Measurements from ENCODE around the gene SARS2. TPM values are rescaled to one million over a fixed set of nuclear protein-coding genes. Genes with fewer than 3 reads are reported as not detected.
"Not testable (repeated sequence)": the region's sequence is repeated elsewhere in the genome, so short reads cannot be mapped to it uniquely, and the experiment has no call there.

SARS2 gene
- total RNA-seq, 2 experiments from 2014 or later, result 35.6 to 40.7 TPM

DNA sequence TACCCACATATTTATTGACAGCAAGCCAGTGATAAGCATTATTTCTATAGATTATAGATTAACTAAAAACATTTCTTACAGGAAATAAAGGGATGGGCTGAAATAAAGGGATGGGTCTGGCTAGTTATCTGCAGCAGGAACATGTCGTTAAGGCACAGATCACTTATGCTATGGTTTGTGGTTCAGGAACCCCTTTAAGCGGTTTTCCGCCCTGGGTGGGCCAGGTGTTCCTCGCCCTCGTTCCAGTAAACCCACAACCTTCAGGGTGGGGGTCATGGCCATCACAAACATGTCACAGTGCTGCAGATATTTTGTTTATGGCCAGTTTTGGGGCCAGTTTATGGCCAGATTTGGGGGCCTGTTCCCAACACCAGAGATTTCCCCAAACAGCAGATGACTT lies 10.9 kb upstream of the SARS2 start:
- DNase-seq, result not testable (repeated sequence)
- H3K4me3 Mint-ChIP-seq, result peak overlapping the region; percentile 42

GRCh38 chr19:38939957-38940356 lies 9.4 kb upstream of the SARS2 start:
- no peak overlapping the region for H3K27ac Mint-ChIP-seq
- ATAC-seq (ENCODE audit: low read depth) (no peak), DNase-seq (no peak)
- H3K4me1 Mint-ChIP-seq, result peaks cover 14% of the 10 kb centered on the region
- no peak overlapping the region for H3K4me3 Mint-ChIP-seq
- peaks cover 1% of the 10 kb centered on the region for H3K9me3 Mint-ChIP-seq
- H3K36me3 Mint-ChIP-seq, result peaks cover 13% of the 10 kb centered on the region
- POLR2A ChIA-PET, result interaction anchor here (1.7 kb wide), 1 partner anchor 9 kb away, joined by 7 read pairs; the partner anchor contains the start of genes MRPS12 and SARS2
- peaks cover 12% of the 10 kb centered on the region for H3K27me3 Mint-ChIP-seq

More for the DNA sequence above, 10.9 kb upstream of the SARS2 start:
- not testable (repeated sequence) for H3K9me3 Mint-ChIP-seq; ATAC-seq (ENCODE audit: low read depth); H3K36me3 Mint-ChIP-seq; H3K27ac Mint-ChIP-seq
- POLR2A ChIA-PET, result interaction anchor here (1.7 kb wide), 1 partner anchor 10 kb away, joined by 7 read pairs; the partner anchor contains the start of genes MRPS12 and SARS2
- H3K27me3 Mint-ChIP-seq, result peaks cover 12% of the 10 kb centered on the region
- peaks cover 14% of the 10 kb centered on the region for H3K4me1 Mint-ChIP-seq

GRCh38 chr19:38933544-38933943 lies 3.0 kb upstream of the SARS2 start:
- ATAC-seq (ENCODE audit: low read depth), result no peak
- Mint-ChIP-seq H3K4me3 (no peak overlapping the region), H3K27me3 (no peaks in the 10 kb centered on the region), H3K27ac (no peak overlapping the region), H3K4me1 (peaks cover 24% of the 10 kb centered on the region), H3K9me3 (peaks cover 6% of the 10 kb centered on the region), H3K36me3 (peaks cover 31% of the 10 kb centered on the region)
- POLR2A ChIA-PET, result no interaction called here
- DNase-seq, result no peak

DNA sequence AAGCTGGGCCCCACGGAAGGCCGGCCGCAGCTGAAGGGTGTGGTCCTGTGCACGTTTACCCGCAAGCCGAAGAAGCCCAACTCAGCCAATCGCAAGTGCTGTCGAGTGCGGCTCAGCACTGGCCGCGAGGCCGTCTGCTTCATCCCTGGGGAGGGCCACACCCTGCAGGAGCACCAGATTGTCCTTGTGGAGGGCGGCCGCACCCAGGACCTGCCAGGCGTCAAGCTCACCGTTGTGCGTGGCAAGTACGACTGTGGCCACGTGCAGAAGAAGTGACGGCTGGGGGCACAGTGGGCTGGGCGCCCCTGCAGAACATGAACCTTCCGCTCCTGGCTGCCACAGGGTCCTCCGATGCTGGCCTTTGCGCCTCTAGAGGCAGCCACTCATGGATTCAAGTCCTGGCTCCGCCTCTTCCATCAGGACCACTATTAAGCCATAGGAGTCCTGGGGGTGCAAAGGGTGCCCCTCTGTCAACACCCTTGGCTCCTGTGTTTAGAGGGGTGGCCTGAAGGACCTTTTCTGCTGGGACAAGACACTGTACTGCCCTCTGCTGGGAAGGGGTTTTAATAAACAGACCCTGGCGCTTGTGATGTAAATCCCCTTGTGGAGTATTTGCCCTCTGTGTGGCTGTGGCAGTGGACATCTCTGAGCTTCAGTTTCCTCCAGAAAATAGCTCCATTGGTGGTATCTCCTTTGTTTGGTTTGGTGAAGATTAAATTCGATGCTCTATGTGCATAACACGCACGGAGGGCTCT lies 2.0 kb upstream of the SARS2 start:
- POLR2A ChIA-PET, result interaction anchor here (0.7 to 3.7 kb wide), 2 partner anchors 32 to 263 kb away, joined by 3 to 13 read pairs; partner anchors contain the start of genes NFKBIB and SIRT2
- H3K36me3 Mint-ChIP-seq, result peaks cover 32% of the 10 kb centered on the region
- no peak for ATAC-seq (ENCODE audit: low read depth)
- no peaks in the 10 kb centered on the region for H3K27me3 Mint-ChIP-seq
- H3K9me3 Mint-ChIP-seq, result peaks cover 6% of the 10 kb centered on the region
- H3K27ac Mint-ChIP-seq, result no peak overlapping the region
- DNase-seq, result no peak
- peaks cover 29% of the 10 kb centered on the region for H3K4me1 Mint-ChIP-seq
- H3K4me3 Mint-ChIP-seq, result no peak overlapping the region

GRCh38 chr19:38931521-38931793 lies 894 bp upstream of the SARS2 start:
- H3K4me3 Mint-ChIP-seq, result peak overlapping the region; percentile 98
- POLR2A ChIA-PET, result interaction anchor here (0.8 to 3.7 kb wide), 8 partner anchors 9 to 558 kb away, joined by 3 to 13 read pairs (median 7); partner anchors contain the start of genes EIF3K, MAP4K1, NFKBIB and PSMD8
- no peak for DNase-seq

DNA sequence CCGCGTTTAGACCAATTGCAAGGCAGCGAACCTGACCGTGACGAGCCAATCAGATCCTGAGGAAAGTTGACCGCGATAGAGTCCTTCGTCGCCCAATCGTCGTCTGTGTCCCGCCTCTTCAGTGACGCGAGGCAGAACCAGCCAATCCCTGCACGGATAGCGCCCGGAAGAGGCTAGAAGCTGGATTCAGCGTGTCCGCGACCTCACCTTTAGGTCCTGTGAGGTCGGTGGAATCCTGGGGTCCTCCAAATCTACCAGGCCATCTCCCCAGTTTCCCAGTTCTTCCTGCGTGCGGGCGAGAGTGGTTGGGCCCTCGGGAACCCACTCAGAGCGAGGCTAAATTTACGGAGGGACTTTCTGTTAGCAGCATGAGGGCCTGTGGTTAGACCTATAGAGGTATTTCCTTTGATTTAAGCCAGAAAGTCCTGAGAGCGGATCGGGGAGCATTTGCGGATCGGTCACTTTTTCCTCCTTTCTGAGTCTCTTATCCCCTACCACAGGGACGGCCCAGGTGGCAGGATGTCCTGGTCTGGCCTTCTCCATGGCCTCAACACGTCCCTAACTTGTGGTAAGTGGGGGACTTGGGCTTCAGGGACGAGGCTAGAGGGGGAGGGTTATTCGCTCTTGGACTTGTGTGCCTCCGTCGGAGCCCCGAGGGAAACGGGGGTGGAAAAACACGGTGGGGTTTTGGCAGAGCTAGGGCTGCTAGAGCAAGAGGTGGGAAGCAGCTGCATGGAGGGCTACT lies 385 bp upstream of the SARS2 start, which contains the start of gene MRPS12:
Gene MRPS12, plus strand, starts transcription at position 169 of the 745 bp plus-strand sequence. Its CDS starts 351 bp downstream, at position 520.
- Mint-ChIP-seq H3K27me3 (no peaks in the 10 kb centered on the region), H3K4me1 (peaks cover 29% of the 10 kb centered on the region), H3K9me3 (peaks cover 6% of the 10 kb centered on the region), H3K36me3 (peaks cover 30% of the 10 kb centered on the region), H3K27ac (peak within 1 kb of the TSS; percentile 99), H3K4me3 (peak within 1 kb of the TSS; percentile 98)
- ATAC-seq (ENCODE audit: low read depth) (peak; percentile 92), DNase-seq (peak; percentile 95)
- POLR2A ChIA-PET, result interaction anchor here (0.8 to 3.7 kb wide), 20 partner anchors 10 to 557 kb away, joined by 3 to 13 read pairs (median 6); partner anchors contain the start of genes ECH1, EIF3K, FAM98C and MAP4K1

More at GRCh38 chr19:38931521-38931793, 894 bp upstream of the SARS2 start:
- H3K27ac Mint-ChIP-seq, result peak overlapping the region; percentile 99
- ATAC-seq (ENCODE audit: low read depth), result no peak
- no peaks in the 10 kb centered on the region for H3K27me3 Mint-ChIP-seq
- peaks cover 32% of the 10 kb centered on the region for H3K36me3 Mint-ChIP-seq
- H3K4me1 Mint-ChIP-seq, result peaks cover 29% of the 10 kb centered on the region
- H3K9me3 Mint-ChIP-seq, result peaks cover 6% of the 10 kb centered on the region

GRCh38 chr19:38928391-38929001 lies 2.1 kb downstream of the SARS2 start:
- DNase-seq, result no peak
- Mint-ChIP-seq H3K36me3 (peaks cover 9% of the 10 kb centered on the region), H3K4me1 (peaks cover 29% of the 10 kb centered on the region), H3K27me3 (no peaks in the 10 kb centered on the region), H3K27ac (peak overlapping the region; percentile 27), H3K9me3 (no peaks in the 10 kb centered on the region), H3K4me3 (peak overlapping the region; percentile 98)
- POLR2A ChIA-PET, result interaction anchor here (0.7 to 1.7 kb wide), 2 partner anchors 13 to 292 kb away, joined by 3 read pairs; no protein-coding TSS in a partner anchor
- no peak for ATAC-seq (ENCODE audit: low read depth)

DNA sequence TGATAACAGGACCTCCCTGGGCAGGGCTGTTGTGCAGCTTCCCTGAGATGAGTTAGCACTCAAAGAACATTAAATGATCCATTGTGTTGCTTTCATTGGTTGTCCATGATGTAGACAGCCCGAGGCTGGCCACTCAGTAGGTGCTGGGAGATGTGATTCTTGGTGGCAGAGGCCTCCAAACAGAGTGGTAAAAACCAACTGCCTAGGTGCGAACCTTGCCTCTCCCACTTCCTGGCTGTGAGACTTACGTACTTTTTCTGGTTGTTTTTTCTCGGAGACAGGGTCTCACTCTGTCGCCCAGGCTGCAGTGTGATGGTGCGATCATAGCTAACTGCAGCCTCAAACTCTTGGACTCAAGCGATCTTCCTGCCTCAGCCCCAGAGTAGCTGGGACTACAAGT lies 6.2 kb downstream of the SARS2 start:
- Mint-ChIP-seq H3K27ac (no peak overlapping the region), H3K4me3 (no peak overlapping the region), H3K9me3 (no peaks in the 10 kb centered on the region), H3K27me3 (no peaks in the 10 kb centered on the region), H3K4me1 (peaks cover 11% of the 10 kb centered on the region), H3K36me3 (peaks cover 8% of the 10 kb centered on the region)
- no peak for DNase-seq
- POLR2A ChIA-PET, result interaction anchor here (0.6 kb wide), 1 partner anchor 295 kb away, joined by 3 read pairs; no protein-coding TSS in a partner anchor
- ATAC-seq (ENCODE audit: low read depth), result no peak

DNA sequence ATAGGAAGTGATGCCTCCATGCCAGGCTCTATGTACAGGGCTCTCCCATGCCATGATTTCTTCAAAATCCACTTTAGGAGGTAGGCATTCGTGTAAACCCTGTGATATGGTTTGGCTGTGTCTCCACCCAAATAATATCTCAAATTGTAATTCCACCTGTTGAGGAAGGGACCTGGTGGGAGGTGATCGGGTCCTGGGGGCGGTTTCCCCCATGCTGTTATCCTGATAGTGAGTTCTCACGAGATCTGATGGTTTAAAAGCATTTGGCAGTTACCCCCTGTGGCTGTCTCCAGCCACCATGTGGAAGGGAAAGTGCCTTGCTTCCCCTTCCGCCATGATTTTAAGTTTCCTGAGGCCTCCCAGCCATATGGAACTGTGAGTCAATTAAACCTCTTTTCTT lies 8.1 kb downstream of the SARS2 start:
- H3K27ac Mint-ChIP-seq, result no peak overlapping the region
- peaks cover 6% of the 10 kb centered on the region for H3K36me3 Mint-ChIP-seq
- POLR2A ChIA-PET, result interaction anchor here (0.7 kb wide), 1 partner anchor 25 kb away, joined by 4 read pairs; no protein-coding TSS in a partner anchor
- ATAC-seq (ENCODE audit: low read depth) (no peak), DNase-seq (no peak)
- no peak overlapping the region for H3K4me3 Mint-ChIP-seq
- no peaks in the 10 kb centered on the region for H3K9me3 Mint-ChIP-seq
- H3K27me3 Mint-ChIP-seq, result no peaks in the 10 kb centered on the region
- no peaks in the 10 kb centered on the region for H3K4me1 Mint-ChIP-seq

GRCh38 chr19:38921420-38922274 lies 8.9 kb downstream of the SARS2 start:
- DNase-seq (no peak), ATAC-seq (ENCODE audit: low read depth) (no peak)
- Mint-ChIP-seq H3K27me3 (no peaks in the 10 kb centered on the region), H3K4me3 (no peak overlapping the region), H3K36me3 (peaks cover 6% of the 10 kb centered on the region), H3K27ac (no peak overlapping the region), H3K9me3 (no peaks in the 10 kb centered on the region), H3K4me1 (no peaks in the 10 kb centered on the region)
- POLR2A ChIA-PET, result interaction anchor here (0.9 kb wide), 1 partner anchor 9 kb away, joined by 3 read pairs; the partner anchor contains the start of genes MRPS12 and SARS2

DNA sequence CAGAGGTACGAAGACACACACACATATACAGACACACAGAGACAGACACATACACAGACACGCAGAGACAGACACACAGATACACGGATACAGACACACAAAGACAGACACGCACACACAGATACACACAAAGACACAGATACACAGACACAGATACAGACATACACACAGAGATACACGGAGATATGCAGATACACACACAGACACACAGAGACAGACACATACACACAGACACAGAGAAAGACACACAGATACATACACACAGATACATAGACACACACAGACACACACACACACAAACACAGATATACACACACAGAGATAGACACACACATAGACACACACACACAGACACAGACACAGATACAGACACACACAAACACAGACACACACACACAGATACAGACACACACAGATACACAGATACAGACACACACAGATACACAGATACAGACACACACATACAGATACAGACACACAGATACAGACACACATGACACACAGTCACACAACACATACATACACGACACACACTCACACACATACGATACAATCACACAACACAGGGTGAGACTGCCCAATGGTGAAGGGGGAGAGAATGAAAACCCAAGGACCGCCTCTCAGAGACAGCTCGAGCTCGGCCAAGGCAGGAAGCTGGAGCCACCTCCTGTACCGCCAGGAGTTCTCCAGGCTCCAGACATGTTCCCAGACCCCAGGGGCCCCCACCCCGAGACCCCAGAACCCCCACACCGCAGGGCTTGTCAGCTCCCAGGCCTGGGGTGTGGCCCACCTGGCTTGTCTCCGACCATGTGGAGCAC lies 9.8 kb downstream of the SARS2 start:
- ATAC-seq (ENCODE audit: low read depth) (no peak), DNase-seq (no peak)
- H3K9me3 Mint-ChIP-seq, result no peaks in the 10 kb centered on the region
- POLR2A ChIA-PET, result interaction anchor here (0.9 kb wide), 1 partner anchor 10 kb away, joined by 3 read pairs; the partner anchor contains the start of genes MRPS12 and SARS2
- peaks cover 6% of the 10 kb centered on the region for H3K36me3 Mint-ChIP-seq
- no peaks in the 10 kb centered on the region for H3K4me1 Mint-ChIP-seq
- no peak overlapping the region for H3K4me3 Mint-ChIP-seq
- H3K27me3 Mint-ChIP-seq, result no peaks in the 10 kb centered on the region
- H3K27ac Mint-ChIP-seq, result no peak overlapping the region

Measured in activated naive CD8-positive, alpha-beta T cell treated with anti-CD3 and anti-CD28 coated beads, Interleukin-2, amount 10 ng/mL, durations not matched to agents 7 days and 5 days (primary cell).